ENCODE results near the gene SLC44A4.

GRCh38 chr6:31813465-31813849, 65.3 kb downstream of the SLC44A4 start:
- TF ChIP-seq ZNF24 (tag by site-specific recombination; IDR thresholded peaks at IDR 0.05) (no peak), ZNF416 (tag by site-specific recombination; IDR thresholded peaks at IDR 0.05) (no peak), ZNF623 (tag by site-specific recombination; IDR thresholded peaks at IDR 0.05) (no peak), ELK4 (IDR thresholded peaks at IDR 0.05; ENCODE audit: borderline replicate concordance, low read depth, low read length) (no peak), ZNF747 (tag by site-specific recombination; IDR thresholded peaks at IDR 0.05) (no peak), ZNF146 (tag by site-specific recombination; IDR thresholded peaks at IDR 0.05) (no peak), GLI2 (tag by site-specific recombination; IDR thresholded peaks at IDR 0.05; ENCODE audit: borderline replicate concordance, low read depth) (no peak)
